GM21360 (cell line): ENCODE data around the gene FOXL2.

Experiments used
- ATAC-seq: cut with Tn5 transposase; IDR thresholded peaks from one replicate; pipeline ENCODE4 v1.9.1; 2021; ENCODE audit warnings: mild to moderate bottlenecking, moderate library complexity; ENCODE audit not compliant: unreplicated experiment

Gene FOXL2

DNA sequence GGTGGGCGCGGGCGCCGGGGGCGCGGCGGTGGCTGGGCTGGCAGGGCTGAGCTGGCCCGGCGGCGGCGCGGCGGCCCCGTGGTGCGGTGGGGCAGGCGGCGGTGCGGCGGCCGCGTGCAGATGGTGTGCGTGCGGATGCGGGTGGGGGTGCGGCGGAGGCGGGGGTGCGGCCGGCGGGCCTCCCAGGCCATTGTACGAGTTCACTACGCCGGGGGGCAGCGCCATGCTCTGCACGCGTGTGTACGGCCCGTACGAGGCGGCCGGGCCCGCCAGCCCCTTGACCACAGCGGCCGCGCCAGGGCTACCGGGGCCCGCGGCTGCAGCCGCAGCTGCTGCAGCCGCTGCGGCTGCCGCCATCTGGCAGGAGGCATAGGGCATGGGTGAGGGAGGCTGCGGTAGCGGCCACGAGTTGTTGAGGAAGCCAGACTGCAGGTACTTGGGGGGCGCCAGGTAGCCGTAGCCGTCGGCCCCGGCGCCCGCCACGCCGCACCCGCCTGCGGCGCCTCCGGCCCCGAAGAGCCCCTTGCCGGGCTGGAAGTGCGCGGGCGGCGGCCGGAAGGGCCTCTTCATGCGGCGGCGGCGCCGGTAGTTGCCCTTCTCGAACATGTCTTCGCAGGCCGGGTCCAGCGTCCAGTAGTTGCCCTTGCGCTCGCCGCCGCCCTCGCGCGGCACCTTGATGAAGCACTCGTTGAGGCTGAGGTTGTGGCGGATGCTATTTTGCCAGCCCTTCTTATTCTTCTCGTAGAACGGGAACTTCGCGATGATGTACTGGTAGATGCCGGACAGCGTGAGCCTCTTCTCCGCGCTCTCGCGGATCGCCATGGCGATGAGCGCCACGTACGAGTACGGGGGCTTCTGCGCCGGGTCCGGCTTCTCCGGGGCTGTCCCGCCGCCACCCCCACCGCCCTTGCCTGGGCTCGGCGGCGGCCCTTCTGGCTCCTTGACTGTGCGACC, 951 bp downstream of the FOXL2 start:
- ATAC-seq: no peak

DNA sequence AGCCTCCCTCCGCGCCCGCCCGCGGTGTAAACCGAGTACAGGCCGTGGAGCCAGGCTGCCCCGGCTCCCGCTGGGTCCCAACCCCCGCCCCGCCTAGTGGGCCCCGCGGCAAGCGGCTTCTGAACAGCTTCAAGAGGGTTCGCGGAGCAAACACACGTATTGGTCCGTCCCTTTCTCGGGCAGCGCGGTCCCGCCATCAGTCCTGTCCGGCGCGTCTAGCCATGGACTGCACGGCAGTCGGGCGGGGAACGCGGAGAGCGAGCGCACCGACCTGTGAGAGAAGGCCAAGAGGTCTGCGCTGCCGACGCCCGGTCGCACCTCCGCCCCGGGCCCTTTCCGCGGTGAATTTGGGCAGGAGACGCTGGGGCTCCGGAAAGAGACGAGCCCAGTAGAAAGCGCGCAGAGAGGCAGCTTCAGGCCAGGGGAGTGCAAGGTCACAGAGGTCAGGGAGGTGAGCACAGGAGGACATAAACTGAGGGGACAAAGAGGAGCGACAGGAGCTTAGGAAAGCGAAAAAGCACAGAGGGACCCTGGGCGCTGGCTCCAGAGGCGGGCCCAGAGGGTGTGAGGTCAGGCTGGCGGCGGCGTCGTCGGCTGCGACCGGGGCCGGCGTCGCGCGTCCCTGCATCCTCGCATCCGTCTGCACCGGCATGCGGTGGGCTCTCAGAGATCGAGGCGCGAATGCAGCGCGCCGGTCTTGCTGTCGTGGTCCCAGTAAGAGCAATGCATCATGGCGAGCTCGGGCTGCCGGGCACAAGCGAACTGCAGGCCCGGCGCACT, 1.8 kb downstream of the FOXL2 start:
- no peak for ATAC-seq

DNA sequence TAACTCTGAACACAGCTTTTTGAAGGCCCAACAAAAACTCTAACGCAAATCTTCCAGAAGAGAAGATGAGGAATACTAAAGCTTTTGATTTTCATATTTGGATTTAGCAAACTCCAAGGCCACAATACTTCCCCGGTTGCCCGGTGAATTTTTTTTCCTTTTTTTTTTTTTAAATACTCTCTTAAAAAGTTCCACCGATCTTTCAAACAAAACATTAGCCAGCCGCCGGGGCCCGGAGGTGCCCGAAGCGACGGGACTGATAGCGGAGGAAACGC, 2.3 kb downstream of the FOXL2 start:
- ATAC-seq: no peak

DNA sequence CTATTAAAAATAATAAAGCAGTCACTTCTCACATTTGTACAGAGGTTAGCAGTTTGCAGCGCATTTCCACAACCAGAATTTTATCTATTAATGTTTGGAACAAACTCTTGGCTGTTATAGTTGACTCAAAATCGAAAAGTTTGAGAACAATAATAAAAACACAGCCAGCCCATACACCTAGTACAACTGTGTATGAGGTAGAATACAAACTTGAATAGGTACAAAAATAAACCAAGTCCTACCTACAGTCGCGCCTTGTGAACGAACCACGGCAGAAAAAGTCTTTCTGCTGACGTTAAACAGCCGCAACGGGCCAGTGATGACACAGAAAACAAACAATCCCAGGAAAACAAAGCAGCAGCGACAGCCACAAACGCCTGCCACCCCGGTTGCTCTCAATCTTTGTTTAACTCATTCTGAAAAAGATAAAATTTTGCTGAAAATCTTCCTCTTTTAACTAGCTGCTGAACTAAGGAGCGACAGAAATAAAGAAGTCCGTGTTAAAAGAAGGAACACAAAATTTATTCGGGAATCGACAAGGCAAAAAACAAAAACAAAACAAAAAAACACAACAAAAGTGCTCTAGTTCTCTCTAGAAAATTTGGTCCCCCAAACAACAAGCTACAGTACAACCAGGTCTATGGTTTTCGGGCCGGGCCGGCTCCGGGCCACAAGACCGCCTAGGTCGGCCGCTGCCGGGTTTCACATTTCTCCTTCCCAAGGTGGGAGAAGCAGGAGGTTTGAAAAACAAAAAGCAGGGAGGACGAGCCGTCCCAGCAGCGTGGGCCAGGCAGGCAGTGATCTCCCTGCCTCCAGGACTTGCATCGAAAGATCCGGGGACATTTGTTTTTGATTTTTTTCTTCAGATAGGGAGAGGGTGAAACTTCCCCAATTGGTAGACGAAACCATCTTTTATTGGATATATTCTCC, 2.9 kb downstream of the FOXL2 start:
- ATAC-seq: no peak

DNA sequence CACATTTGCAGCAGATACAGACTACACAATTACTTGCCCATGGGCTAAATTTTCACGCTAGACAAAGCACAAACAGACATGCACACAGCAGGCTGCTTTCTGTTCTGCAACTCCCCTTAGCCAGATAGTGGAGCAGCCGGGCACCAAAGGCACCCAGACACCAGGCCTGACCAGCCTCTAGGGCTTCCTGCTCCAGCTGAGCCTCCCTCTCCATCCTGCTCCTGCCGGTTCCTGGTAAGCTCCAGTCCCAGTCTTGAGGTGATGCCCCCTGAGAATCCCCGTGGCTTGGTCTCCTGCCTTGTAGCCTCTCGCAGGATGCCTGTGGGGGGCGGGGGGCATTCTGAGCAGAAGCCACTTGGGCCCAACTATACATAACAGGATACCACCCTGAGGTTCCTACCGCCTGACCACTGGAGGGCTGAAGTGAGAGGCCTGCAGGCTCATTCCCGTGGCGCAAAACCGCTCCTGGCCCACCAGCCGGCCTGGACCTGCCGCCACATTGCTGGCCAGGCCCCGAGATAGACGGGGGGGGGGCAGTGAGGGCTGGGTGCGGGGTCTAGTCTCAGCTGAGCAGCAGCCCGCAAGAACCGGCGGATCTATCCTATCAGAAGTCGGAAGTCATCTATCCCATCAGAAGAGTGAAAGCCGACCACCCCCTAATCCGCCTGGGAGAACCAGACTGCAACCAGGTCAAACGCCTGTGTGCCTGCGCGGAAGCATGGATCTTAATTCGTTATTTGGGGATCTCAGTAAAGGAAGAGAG, 3.9 kb downstream of the FOXL2 start:
- ATAC-seq: no peak

DNA sequence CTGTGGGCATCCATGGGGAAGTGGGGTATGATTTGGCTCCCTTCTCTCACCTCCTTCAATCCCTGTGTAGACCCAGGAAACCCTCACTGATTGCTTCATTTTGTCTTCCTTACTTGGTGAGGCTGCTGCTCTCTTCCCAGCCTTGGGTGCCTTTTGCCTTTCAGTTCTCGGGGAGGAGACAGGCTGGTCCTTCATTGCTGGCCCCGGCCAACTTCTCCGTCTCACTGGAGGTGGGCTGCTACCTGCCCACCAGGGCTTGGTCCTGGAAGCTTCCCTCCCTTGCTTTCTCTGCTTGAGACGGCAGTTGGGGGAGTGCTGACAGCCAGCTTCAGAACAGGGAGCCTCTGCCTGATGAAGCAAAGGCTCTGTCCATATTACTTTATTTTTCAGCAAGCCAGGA, 4.7 kb downstream of the FOXL2 start:
- ATAC-seq: no peak

DNA sequence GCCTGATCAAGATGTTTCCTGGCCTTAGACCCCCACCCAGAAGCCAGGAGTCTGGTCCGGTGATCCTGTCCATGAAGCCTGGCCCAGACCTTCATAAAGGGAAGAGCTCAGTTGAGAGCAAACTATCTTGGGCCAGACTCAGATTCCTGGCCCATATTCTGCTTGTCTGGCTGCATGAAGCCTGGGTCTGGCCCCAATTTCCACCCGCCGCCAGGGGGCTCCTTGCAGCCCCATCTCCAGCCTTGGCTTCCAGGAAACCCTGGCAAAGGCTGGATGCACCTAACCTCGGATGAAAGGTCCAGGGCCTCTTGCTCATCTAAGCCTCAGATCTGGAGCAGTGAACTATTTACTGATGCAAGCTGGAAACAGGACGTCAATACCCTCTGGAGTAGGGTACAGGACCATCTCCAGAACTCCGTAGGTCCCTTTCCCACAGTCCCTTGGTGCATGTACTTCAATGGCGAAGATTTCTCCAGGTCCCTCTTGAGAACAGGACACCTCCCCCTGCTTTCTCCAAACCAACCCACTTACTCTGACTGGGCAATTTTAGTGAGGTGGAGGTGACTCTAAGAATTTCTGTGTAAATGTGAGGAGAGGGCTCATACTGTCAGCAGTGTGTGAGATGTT, 5.6 kb downstream of the FOXL2 start:
- ATAC-seq: no peak

DNA sequence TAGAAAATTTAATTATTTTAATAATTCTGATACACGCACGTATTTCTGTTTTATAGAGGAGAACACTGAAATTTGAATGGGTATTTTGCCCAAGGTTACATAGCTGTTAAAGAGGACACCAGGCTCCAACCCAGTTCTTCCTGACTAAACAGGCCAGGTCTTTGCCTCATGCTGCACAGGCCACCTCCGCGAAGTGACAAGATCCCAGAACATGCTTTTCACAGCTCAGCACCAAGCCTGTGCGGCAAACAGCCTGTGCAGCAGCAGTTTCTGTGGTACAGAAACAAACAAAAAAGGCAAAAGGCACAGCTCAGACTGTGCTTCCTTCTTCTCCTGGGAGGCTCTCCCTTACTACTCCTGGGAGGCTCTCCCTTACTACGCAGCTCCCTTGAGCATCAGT, 6.5 kb downstream of the FOXL2 start:
- no peak for ATAC-seq

DNA sequence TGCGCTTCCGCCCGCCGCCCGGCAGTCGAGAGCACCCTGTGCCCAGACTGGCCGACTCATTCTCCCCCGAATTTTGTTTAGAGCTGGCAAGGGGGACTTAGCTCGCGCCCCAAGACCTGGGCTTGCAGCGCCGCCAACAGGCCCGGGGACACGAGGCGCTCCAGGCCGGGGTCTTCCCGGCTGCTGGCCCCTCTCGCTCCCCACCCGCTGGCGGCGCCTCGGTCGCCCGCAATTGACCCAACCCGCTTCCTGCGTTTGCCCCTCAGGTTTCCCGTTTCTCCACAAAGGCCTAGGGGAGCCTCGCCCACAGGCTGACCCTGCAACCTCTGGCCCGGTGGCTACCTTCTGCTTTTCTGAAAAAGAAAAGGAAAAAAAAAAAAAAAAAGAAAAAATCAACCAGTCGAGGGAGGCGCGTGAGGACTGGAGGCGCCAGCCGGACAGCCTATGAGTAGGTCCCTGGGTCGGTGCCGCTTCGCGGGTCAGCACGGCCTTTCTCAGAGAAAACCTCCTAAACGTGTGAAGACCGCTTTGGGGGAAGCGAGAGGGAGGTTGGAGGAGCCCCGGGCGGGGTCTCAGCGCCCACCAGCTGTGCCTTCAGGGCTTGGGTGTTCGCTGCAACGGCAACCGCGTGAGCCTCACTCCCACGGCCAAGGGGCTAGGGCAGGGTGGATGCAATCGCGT, 7.2 kb downstream of the FOXL2 start:
- no peak for ATAC-seq

DNA sequence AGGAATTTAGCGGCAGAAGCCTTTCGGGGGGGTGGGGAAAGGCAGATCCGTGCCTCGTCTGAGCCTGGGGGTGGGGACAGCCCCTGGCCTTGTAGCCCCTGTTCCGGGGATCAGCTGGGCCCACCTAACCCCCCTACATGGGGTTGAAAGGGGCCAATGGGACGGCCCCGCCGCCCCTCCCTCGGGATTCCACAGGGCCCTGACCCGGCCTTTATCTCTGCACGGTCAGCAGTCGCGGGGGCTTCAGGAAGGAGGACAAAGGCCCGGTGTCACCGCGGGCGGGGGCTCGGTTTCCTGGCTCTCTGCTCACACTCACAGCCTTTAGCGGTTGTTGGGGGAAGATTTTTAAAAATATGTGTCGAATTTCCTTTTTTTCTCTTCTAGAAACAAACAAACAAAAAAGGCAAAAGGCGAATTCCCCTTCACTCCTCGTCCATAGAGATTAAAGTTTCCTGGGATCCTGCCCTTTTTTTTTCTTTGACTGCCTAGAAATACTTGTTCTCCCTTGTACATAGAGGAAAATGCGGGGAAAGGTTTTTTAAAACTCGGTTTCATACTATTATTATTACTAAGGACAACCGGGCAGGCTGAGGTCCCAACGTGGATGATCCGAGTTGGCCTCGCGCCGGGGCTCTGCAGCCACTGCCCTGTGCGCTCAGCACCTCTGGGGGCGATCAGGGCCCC, 7.9 kb downstream of the FOXL2 start:
- ATAC-seq: no peak

DNA sequence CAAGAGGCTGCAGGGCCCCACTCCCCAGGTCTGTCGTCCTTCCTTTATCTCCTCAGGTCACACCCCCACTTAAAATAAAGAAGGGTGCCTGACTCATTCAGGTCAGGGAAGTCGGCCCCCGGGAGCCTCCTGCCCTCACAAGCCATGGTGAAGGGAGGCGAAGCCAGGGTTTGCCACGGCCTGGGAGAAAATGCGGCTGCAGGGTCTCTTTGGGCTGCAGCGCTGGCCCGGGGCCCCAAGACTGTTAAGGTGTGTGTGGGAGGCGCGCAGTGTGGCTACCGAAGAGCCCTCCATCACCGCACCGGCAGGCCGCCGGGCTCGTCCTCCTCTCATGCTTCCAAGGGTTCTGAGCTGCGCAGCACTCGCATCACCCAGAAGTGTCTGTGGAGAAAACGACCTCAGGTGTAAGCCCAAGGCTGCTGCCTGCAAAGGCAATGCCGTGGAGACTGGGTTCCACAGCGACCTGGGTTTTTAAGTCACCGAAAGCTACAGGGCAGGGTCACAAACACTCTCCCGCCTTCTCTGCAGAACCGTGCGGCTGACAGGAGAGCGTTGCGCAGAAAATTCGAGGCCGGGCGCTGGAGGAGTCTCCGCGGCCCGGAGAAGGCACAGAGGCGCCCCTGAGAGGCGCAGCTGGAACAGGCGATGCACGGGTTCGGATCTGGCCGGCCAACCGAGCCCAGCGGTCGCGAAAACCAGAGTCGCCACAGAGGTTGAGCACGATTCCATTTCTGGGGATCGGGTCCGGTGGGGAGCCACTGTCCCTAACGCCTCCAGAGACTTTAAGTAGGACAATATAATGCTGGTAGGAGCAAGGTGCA, 8.7 kb downstream of the FOXL2 start:
- no peak for ATAC-seq

DNA sequence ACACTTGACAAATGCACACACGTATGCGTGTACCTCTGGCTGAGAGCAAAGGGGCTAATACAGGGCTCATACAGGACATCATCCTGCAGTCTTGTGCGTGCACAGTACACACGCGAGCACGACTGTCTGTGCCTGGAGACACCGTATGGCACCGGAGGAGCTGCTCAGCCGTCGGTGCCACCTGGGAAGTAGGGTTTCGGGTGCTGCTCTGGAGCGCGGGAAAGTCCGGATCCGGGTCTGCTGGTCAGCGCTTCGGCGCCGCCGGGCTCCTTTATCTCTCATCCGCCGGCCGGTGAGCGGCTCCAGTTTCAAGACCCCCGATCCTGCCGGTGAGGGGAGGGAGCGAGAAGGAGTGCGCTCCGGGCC, 9.3 kb downstream of the FOXL2 start:
- ATAC-seq: no peak

DNA sequence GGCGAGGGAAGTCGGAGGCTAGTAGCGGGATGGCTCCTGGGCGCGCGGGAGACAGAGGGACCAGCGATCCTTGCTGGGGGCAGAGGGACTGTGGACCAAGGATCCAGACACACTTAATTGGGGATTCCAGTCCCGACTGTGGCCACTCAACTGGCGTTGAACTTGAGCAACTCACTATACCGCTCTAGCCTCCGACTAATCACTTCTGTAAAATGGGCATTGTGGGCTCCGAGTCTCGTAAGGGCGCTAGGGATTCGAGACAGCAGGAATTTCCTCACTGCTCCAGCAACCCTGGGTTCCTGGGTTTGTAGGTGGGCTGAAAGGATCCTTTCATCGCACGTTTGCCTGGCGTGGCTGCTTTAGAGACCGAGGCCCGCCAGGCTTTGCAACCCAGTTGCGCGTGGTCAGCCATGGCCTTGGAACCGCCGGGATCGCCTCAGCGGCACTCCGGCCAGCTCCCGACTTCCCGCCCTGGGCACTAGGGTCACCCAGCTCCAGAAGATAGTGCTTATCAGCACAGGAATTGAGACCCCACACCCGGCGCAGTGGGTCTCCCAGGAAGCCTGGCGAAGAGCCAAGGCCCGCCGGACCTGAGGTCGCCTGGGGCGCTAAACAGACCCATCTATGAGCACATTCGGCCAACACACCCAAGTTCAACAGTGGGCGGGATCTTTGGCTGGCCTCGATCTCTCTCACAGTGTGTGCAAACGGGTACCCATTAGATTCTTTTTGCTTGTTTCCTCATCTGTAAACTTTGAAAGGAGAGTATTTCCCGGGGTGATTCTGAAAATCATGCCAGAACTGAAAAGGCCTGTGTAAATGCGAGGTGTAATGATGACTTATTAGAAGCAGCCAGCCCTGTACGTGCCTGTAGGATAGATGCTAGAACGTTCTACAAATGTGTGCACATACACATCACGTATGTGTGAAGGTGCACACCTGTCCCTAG, 9.9 kb downstream of the FOXL2 start:
- no peak for ATAC-seq

DNA sequence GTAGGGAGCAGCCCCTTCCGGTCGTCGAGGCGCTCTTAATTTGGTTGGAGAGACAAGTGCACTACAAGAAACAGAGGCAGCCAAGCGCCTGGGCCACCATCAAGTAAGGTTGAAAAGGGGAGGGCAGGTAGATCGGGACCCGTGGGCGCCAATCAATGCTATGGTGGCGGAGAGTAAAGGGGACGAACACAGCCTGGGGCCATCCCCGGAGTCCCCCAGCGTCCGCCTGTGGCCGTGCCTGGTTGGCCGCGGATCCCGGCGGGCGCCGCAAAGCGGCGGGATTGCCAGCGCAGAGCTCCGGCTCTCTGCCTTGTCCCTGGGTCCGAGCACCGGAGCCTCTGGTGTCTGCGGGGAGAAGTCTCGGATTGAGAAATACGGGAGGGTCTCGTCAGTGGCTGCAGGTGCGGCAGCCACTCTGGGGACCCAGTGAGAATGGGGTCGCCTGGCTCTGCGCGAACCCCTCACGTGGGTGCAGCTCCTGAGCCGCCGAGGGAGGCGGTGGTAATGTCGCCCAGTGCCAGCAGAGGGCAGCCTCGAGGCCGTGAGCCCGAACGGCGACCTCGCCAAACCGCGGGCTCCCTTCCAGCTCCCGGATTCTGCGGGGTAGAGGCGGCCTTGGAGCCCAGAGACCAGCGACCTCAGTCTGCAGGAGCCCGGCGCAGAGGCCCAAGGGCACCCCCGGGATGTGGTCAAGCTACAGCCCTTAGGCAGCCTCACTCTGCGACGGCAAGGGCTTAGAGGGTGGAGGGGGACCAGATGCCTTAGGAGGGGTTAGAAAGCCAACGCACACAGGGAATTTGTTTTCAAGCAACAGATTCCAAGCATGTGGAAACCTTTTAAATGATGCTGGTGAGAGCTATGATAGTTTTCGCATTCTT, 10.8 kb downstream of the FOXL2 start:
- peak; percentile 83 for ATAC-seq

DNA sequence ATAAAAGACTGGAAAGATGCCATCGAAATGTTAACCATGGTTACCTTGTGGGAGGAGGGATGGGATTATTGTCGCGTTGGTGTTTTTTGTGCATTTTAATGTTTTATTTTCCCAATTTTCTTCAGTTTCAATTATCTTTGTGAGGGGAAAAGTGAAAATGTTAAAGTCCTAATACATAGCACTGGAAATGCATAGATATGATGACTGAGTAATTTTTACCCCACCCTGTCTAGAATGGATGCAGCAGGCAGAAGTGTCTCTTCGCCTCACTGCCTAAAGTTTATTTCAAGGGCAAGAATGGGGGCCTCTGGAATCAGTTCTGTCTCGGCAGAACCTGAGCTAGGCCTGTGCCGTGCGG, 11.5 kb downstream of the FOXL2 start:
- ATAC-seq: no peak
